ENCODE measurements around the gene NFASC. TPM values are rescaled to one million over a fixed set of nuclear protein-coding genes. Genes with fewer than 3 reads are reported as not detected.

NFASC gene
- total and polyA plus RNA-seq, 8 donors, result 1.1 to 54.2 (median 13.3) TPM

DNA sequence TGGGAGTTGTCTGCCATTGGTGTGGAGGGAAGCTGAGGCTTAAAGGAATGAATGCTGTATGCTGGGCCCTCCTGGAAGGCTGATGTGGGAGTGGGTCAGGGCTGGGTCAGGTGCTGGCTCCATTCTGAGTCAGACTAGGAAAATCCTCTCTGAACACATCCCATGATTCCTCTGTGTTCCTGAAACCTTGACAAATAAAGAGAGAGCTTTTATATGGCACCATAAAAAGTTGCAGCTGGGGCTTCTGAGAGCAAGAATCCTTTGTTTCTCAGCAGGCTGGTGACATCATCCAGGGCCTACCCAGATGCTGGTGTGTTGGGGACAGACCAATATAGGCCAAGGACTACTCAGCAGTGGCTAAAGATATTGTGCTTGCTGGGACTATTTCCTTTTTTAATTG is 27.8 kb upstream of the NFASC start:
- no peak overlapping the region for H3K27ac ChIP-seq
- H3K27me3 ChIP-seq, result peaks cover 0 to 6% (median 0%) of the 10 kb centered on the region in 3 donors
- DNase-seq, result no peak
- TF ChIP-seq POLR2A (IDR thresholded peaks at IDR 0.05) (no peak), EP300 (IDR thresholded peaks at IDR 0.05) (no peak), POLR2AphosphoS5 (IDR thresholded peaks at IDR 0.05) (no peak)
- TF ChIP-seq, protein P1, sequence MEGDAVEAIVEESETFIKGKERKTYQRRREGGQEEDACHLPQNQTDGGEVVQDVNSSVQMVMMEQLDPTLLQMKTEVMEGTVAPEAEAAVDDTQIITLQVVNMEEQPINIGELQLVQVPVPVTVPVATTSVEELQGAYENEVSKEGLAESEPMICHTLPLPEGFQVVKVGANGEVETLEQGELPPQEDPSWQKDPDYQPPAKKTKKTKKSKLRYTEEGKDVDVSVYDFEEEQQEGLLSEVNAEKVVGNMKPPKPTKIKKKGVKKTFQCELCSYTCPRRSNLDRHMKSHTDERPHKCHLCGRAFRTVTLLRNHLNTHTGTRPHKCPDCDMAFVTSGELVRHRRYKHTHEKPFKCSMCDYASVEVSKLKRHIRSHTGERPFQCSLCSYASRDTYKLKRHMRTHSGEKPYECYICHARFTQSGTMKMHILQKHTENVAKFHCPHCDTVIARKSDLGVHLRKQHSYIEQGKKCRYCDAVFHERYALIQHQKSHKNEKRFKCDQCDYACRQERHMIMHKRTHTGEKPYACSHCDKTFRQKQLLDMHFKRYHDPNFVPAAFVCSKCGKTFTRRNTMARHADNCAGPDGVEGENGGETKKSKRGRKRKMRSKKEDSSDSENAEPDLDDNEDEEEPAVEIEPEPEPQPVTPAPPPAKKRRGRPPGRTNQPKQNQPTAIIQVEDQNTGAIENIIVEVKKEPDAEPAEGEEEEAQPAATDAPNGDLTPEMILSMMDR (IDR thresholded peaks at IDR 0.05), result no peak
- H3K4me1 ChIP-seq, result no peaks in the 10 kb centered on the region
- no peaks in the 10 kb centered on the region for H3K9me3 ChIP-seq
- no peaks in the 10 kb centered on the region for H3K36me3 ChIP-seq
- intact Hi-C loops (cut with DNase I; ENCODE audit: low total_unique reads), result no loop called here
- no peak overlapping the region for H3K4me3 ChIP-seq

DNA sequence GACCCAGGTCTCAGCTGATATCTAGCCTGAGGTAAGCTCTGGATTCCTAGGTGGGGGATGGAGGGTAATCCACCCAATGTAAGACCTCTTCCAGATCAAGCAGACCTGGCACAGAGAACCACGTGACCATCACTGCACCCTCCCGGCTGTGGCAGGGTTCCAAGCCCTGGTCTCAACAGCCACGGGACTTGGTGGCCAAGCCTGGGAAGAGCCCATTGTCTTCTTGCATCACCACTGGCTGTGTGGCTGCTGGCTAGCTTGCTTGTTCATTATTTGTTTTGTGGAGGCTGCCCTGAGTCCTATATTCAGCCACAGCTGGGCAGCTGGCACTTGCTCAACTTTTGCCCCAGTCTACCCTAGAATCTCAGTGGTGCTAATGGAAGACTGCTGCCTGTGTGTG is 24.1 kb upstream of the NFASC start:
- Histone ChIP-seq H3K27ac (no peak overlapping the region), H3K9me3 (no peaks in the 10 kb centered on the region), H3K27me3 (peaks cover 0 to 6% (median 0%) of the 10 kb centered on the region in 3 donors), H3K36me3 (no peaks in the 10 kb centered on the region), H3K4me1 (no peaks in the 10 kb centered on the region), H3K4me3 (no peak overlapping the region)
- DNase-seq, result no peak
- 72 to 79% (median 74%) methylated on average over 2 to 3 of the region's 3 CpGs for WGBS, 5 donors
- intact Hi-C loops (cut with DNase I; ENCODE audit: low total_unique reads), result no loop called here
- TF ChIP-seq EP300 (IDR thresholded peaks at IDR 0.05), result no peak
- TF ChIP-seq, protein P1 (IDR thresholded peaks at IDR 0.05), result no peak

DNA sequence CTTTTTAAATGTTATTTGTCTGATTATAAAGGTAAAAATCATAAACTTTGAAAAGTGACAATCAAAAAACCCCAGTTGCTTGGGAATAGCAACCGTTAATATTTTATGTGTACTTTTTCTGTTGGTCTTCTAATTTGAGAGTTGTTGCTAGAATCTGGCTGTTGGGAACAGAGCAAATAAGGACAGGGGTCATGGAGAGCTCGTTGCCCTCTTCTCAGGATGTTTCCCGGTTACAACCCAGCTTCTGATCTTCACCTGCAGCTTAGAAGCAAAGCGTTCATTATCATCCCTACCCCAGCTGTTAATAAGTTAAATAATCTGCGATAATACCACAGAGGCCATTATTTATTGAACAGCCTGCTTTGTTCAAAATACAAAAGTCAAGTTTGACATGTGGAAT is 22.1 kb upstream of the NFASC start:
- TF ChIP-seq EP300 (IDR thresholded peaks at IDR 0.05) (no peak), POLR2AphosphoS5 (IDR thresholded peaks at IDR 0.05) (no peak), POLR2A (IDR thresholded peaks at IDR 0.05) (no peak)
- TF ChIP-seq, protein P1 (IDR thresholded peaks at IDR 0.05), result no peak
- H3K4me1 ChIP-seq, result no peaks in the 10 kb centered on the region
- intact Hi-C loops (cut with DNase I; ENCODE audit: low total_unique reads), result no loop called here
- no peak overlapping the region for H3K4me3 ChIP-seq
- H3K27ac ChIP-seq, result no peak overlapping the region
- no peak for DNase-seq
- WGBS, 5 donors, result 45 to 59% (median 51%) methylated on average over 5 of the region's 5 CpGs
- peaks cover 0 to 6% (median 0%) of the 10 kb centered on the region in 3 donors for H3K27me3 ChIP-seq
- no peaks in the 10 kb centered on the region for H3K9me3 ChIP-seq
- no peaks in the 10 kb centered on the region for H3K36me3 ChIP-seq

DNA sequence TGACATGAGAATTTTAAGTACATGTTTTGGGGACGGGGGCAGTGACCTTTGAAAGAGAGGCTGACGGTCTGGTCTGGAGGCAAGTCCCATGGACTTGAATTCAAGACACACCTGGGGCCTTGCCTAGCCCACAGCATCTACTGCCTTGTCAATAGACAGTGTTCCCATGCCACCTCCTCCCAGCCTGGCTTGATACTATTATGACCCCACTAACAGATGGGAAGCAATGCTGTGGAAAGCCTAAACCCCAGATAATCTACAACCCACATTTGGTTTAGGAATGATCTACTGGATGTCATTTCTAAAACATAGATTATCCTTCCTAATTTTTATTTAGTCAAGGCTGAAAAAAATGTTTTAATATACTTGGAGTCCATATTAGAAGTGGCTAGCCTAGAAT is 17.8 kb upstream of the NFASC start:
- TF ChIP-seq POLR2AphosphoS5 (IDR thresholded peaks at IDR 0.05) (no peak), EP300 (IDR thresholded peaks at IDR 0.05) (no peak), POLR2A (IDR thresholded peaks at IDR 0.05) (no peak)
- TF ChIP-seq, protein P1 (IDR thresholded peaks at IDR 0.05), result no peak
- H3K27me3 ChIP-seq, result peaks cover 0 to 11% (median 0%) of the 10 kb centered on the region in 3 donors
- no peak overlapping the region for H3K27ac ChIP-seq
- no peak overlapping the region for H3K4me3 ChIP-seq
- intact Hi-C loops (cut with DNase I; ENCODE audit: low total_unique reads), result no loop called here
- no peaks in the 10 kb centered on the region for H3K36me3 ChIP-seq
- DNase-seq, result no peak
- no peaks in the 10 kb centered on the region for H3K4me1 ChIP-seq
- 66 to 90% (median 75%) methylated on average over 2 of the region's 2 CpGs for WGBS, 5 donors
- no peaks in the 10 kb centered on the region for H3K9me3 ChIP-seq
